Measurements from ENCODE around the gene TESPA1. TPM values are rescaled to one million over a fixed set of nuclear protein-coding genes. Genes with fewer than 3 reads are reported as not detected.

The TESPA1 gene
- total RNA-seq, 1 experiment from 2014 or later = 0.39 TPM

DNA sequence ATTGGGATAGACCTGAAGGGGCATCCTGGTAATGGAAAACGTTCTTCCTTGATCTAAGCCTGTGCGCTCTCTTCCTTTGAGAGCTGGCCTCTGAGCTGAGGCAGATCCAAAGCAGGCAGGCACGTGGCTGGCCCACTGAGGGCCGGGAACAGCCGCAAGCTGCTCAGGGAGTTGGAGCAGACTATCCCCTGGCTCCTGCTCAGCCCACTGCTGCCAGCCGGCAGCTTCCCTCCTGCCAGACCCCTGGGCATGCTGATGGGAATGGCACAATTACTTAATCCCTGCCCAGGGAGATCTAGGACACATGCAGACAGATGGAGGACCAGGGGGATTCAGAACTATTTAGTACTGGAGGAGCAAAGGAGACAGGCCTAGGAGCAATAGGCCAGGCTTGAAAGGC is 49.7 kb upstream of the TESPA1 start:
- ATAC-seq (peak; percentile 38; the same call in 1 of the 2 replicates), DNase-seq (ENCODE audit: low spot score) (no peak)
- Mint-ChIP-seq H3K4me1 (peaks cover 20% of the 10 kb centered on the region), H3K27ac (no peak overlapping the region), H3K27me3 (ENCODE audit: low read depth) (no peaks in the 10 kb centered on the region; the same call in 1 of the 2 replicates), H3K36me3 (no peaks in the 10 kb centered on the region), H3K4me3 (no peak overlapping the region), H3K9me3 (no peaks in the 10 kb centered on the region)
- POLR2A ChIA-PET = no interaction called here
- TF ChIP-seq MXD4 (CRISPR knock-in tag; IDR thresholded peaks at IDR 0.05; ENCODE audit: borderline replicate concordance) (no peak), ZNF671 (CRISPR knock-in tag; IDR thresholded peaks at IDR 0.05) (no peak), E2F5 (CRISPR knock-in tag; IDR thresholded peaks at IDR 0.05) (no peak), IRF2 (CRISPR knock-in tag; IDR thresholded peaks at IDR 0.05; ENCODE audit: borderline replicate concordance, low read depth) (no peak), RELA (CRISPR knock-in tag; IDR thresholded peaks at IDR 0.05; ENCODE audit: borderline replicate concordance) (no peak), ATF3 (CRISPR knock-in tag; conservative IDR thresholded peaks at IDR 0.05) (no peak), NFYB (CRISPR knock-in tag; conservative IDR thresholded peaks at IDR 0.05; ENCODE audit: low read depth) (no peak), ATF6 (CRISPR knock-in tag; IDR thresholded peaks at IDR 0.05) (no peak), KAT7 (CRISPR knock-in tag; IDR thresholded peaks at IDR 0.05; ENCODE audit: borderline replicate concordance) (no peak), SP1 (CRISPR knock-in tag; conservative IDR thresholded peaks at IDR 0.05) (no peak), AR (CRISPR knock-in tag; IDR thresholded peaks at IDR 0.05) (no peak), ZNF423 (CRISPR knock-in tag; IDR thresholded peaks at IDR 0.05) (no peak)
- TF ChIP-seq, protein P1, sequence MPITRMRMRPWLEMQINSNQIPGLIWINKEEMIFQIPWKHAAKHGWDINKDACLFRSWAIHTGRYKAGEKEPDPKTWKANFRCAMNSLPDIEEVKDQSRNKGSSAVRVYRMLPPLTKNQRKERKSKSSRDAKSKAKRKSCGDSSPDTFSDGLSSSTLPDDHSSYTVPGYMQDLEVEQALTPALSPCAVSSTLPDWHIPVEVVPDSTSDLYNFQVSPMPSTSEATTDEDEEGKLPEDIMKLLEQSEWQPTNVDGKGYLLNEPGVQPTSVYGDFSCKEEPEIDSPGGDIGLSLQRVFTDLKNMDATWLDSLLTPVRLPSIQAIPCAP (CRISPR knock-in tag; IDR thresholded peaks at IDR 0.05) = no peak
- CTCF ChIA-PET = interaction anchor here (1.1 to 2.8 kb wide), 4 partner anchors 15 to 376 kb away, joined by 3 to 14 read pairs (median 6); partner anchors contain the start of gene NEUROD4

DNA sequence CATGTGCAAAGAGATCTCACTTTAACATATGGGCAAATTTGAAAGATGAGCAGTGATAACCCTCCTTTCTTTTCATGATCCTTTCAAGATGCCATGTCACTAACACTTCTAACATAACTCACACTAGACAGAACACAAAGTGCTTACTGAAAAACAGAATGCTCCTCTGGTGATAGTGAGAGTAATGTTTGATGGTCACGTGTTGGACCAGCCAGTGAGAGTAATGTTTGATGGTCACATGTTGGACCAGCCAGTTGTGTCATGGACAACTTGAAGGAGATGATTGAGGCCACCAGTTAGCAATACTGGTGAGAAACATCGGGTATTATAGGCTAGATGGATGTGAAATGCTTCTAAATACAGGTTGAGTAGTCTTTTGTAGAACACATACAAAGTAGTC is 40.9 kb upstream of the TESPA1 start:
- H3K4me1 Mint-ChIP-seq = no peaks in the 10 kb centered on the region
- POLR2A ChIA-PET = no interaction called here
- no peak for TF ChIP-seq IRF2 (CRISPR knock-in tag; IDR thresholded peaks at IDR 0.05; ENCODE audit: borderline replicate concordance, low read depth)
- TF ChIP-seq, protein P2, sequence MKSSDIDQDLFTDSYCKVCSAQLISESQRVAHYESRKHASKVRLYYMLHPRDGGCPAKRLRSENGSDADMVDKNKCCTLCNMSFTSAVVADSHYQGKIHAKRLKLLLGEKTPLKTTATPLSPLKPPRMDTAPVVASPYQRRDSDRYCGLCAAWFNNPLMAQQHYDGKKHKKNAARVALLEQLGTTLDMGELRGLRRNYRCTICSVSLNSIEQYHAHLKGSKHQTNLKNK (CRISPR knock-in tag; IDR thresholded peaks at IDR 0.05) = no peak
- no peak for TF ChIP-seq NR1H2 (CRISPR knock-in tag; IDR thresholded peaks at IDR 0.05)
- H3K4me3 Mint-ChIP-seq = no peak overlapping the region
- H3K36me3 Mint-ChIP-seq = no peaks in the 10 kb centered on the region
- no peak overlapping the region for H3K27ac Mint-ChIP-seq
- peaks cover 15% of the 10 kb centered on the region for H3K27me3 Mint-ChIP-seq (ENCODE audit: low read depth)
- CTCF ChIA-PET = no interaction called here
- no peak for DNase-seq (ENCODE audit: low spot score)
- ATAC-seq = no peak
- no peaks in the 10 kb centered on the region for H3K9me3 Mint-ChIP-seq

DNA sequence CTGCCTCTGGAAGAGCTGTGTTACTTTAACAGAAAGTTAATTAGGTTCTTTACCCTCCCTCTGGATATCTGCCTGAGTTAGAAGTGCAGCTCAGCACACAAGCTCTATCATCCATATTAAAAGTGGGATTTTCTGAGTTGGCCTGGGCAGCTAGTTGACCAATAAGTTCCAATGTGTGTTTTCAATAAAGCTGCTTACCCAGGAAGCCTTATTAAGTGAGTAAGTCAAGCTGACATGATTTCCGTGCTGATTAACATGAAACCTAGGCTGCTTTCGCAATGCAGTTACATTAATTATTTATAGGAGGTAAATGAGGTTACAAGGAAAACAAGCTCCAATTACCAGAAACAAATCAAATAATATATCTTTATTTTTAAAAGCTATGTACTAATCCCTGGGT is 40.0 kb upstream of the TESPA1 start:
- no peak for DNase-seq (ENCODE audit: low spot score)
- ATAC-seq = no peak
- POLR2A ChIA-PET = no interaction called here
- H3K4me3 Mint-ChIP-seq = no peak overlapping the region
- no peaks in the 10 kb centered on the region for H3K36me3 Mint-ChIP-seq
- CTCF ChIA-PET = interaction anchor here (0.6 to 1.8 kb wide), 2 partner anchors 31 to 47 kb away, joined by 3 to 6 read pairs; no protein-coding TSS in a partner anchor
- TF ChIP-seq ATF1 (CRISPR knock-in tag; IDR thresholded peaks at IDR 0.05) = no peak
- TF ChIP-seq, protein P3, sequence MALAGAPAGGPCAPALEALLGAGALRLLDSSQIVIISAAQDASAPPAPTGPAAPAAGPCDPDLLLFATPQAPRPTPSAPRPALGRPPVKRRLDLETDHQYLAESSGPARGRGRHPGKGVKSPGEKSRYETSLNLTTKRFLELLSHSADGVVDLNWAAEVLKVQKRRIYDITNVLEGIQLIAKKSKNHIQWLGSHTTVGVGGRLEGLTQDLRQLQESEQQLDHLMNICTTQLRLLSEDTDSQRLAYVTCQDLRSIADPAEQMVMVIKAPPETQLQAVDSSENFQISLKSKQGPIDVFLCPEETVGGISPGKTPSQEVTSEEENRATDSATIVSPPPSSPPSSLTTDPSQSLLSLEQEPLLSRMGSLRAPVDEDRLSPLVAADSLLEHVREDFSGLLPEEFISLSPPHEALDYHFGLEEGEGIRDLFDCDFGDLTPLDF (CRISPR knock-in tag; IDR thresholded peaks at IDR 0.05) = no peak
- TF ChIP-seq, protein P1 (CRISPR knock-in tag; IDR thresholded peaks at IDR 0.05) = no peak
- TF ChIP-seq ZNF232 (CRISPR knock-in tag; IDR thresholded peaks at IDR 0.05) = no peak
- TF ChIP-seq, protein P4, sequence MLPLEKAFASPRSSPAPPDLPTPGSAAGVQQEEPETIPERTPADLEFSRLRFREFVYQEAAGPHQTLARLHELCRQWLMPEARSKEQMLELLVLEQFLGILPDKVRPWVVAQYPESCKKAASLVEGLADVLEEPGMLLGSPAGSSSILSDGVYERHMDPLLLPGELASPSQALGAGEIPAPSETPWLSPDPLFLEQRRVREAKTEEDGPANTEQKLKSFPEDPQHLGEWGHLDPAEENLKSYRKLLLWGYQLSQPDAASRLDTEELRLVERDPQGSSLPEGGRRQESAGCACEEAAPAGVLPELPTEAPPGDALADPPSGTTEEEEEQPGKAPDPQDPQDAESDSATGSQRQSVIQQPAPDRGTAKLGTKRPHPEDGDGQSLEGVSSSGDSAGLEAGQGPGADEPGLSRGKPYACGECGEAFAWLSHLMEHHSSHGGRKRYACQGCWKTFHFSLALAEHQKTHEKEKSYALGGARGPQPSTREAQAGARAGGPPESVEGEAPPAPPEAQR (CRISPR knock-in tag; IDR thresholded peaks at IDR 0.05) = no peak
- TF ChIP-seq JUN (CRISPR knock-in tag; IDR thresholded peaks at IDR 0.05) = no peak
- H3K27me3 Mint-ChIP-seq (ENCODE audit: low read depth) = peaks cover 20% of the 10 kb centered on the region
- H3K4me1 Mint-ChIP-seq = peaks cover 7% of the 10 kb centered on the region
- H3K27ac Mint-ChIP-seq = no peak overlapping the region
- H3K9me3 Mint-ChIP-seq = no peaks in the 10 kb centered on the region
